Activated naive CD4-positive, alpha-beta T cell treated with anti-CD3 and anti-CD28 coated beads, Interleukin-2, amount 50 U/mL, for 16 hours (primary cell): ENCODE data around the gene CFAP157.

Source experiments
- DNase-seq: peaks from one replicate; pipeline ENCODE4 v3.0.0-alpha.2; 2020

The CFAP157 gene

GRCh38 chr9:127706836-127707241 lies at the start of gene CFAP157:
Gene CFAP157 (plus strand): TSS chr9:127706988. CDS start chr9:127707032, 44 bp downstream.
- no peak for DNase-seq

- no peak for DNase-seq
Observed at GRCh38 chr9:127658428-127658827, 48.4 kb upstream of the CFAP157 start.

- DNase-seq = no peak
Observed at GRCh38 chr9:127660886-127661741, 45.7 kb upstream of the CFAP157 start.

GRCh38 chr9:127662617-127663016 lies 44.2 kb upstream of the CFAP157 start:
- DNase-seq = no peak

- no peak for DNase-seq
Observed at GRCh38 chr9:127664324-127664677, 42.5 kb upstream of the CFAP157 start.

- DNase-seq = no peak
Observed at GRCh38 chr9:127664678-127665507, 41.9 kb upstream of the CFAP157 start.

- no peak for DNase-seq
Observed at GRCh38 chr9:127667127-127667844, 39.5 kb upstream of the CFAP157 start.

GRCh38 chr9:127667906-127668305 lies 38.9 kb upstream of the CFAP157 start:
- DNase-seq = no peak

GRCh38 chr9:127673234-127673633 lies 33.6 kb upstream of the CFAP157 start:
- DNase-seq = no peak

- DNase-seq = no peak
Observed at GRCh38 chr9:127676638-127677037, 30.1 kb upstream of the CFAP157 start.

GRCh38 chr9:127679506-127679905 lies 27.3 kb upstream of the CFAP157 start:
- no peak for DNase-seq

GRCh38 chr9:127680226-127680625 lies 26.6 kb upstream of the CFAP157 start:
- DNase-seq = no peak

- no peak for DNase-seq
Observed at GRCh38 chr9:127680846-127681245, 25.9 kb upstream of the CFAP157 start.

GRCh38 chr9:127682351-127683136 lies 24.2 kb upstream of the CFAP157 start:
- DNase-seq = no peak

GRCh38 chr9:127683723-127684122 lies 23.1 kb upstream of the CFAP157 start:
- no peak for DNase-seq

- DNase-seq = no peak
Observed at GRCh38 chr9:127684576-127684975, 22.2 kb upstream of the CFAP157 start.

- no peak for DNase-seq
Observed at GRCh38 chr9:127686461-127687393, 20.1 kb upstream of the CFAP157 start.

- no peak for DNase-seq
Observed at GRCh38 chr9:127689329-127690000, 17.3 kb upstream of the CFAP157 start.

GRCh38 chr9:127690735-127691134 lies 16.1 kb upstream of the CFAP157 start:
- no peak for DNase-seq

- DNase-seq = no peak
Observed at GRCh38 chr9:127692071-127692470, 14.7 kb upstream of the CFAP157 start.

- no peak for DNase-seq
Observed at GRCh38 chr9:127693143-127693542, 13.6 kb upstream of the CFAP157 start.
